Spleen (tissue), 11 donors: ENCODE data around the gene MFAP3. TPM values are rescaled to one million over a fixed set of nuclear protein-coding genes. Genes with fewer than 3 reads are reported as not detected.
"Not testable (repeated sequence)": the region's sequence is repeated elsewhere in the genome, so short reads cannot be mapped to it uniquely, and the experiment has no call there.

Experiments
- DNase-seq: peaks from one replicate; pipeline ENCODE4 v3.0.0-alpha.2; 2020
- H3K27ac ChIP-seq, 8 donors: fragments of 200-600 bp; sonication (generic) in 7 of 8; 1 replicate in 4 of 8; 2 replicates in 4 of 8; pipeline versions ENCODE4 v1.5.0 to v1.8.0; 2016 to 2021; ENCODE audit warnings: inconsistent platforms in 4 of 8, mild to moderate bottlenecking in 4 of 8, moderate library complexity in 1 of 8
- H3K27me3 ChIP-seq, 7 donors: fragments of 200-600 bp; sonication (generic) in 6 of 7; replicated peaks in 1 of 7; 1 replicate in 4 of 7; 2 replicates in 3 of 7; pipeline versions ENCODE4 v1.5.0 to v1.8.0; 2016 to 2021; ENCODE audit warnings: inconsistent platforms in 3 of 7, mild to moderate bottlenecking in 1 of 7
- H3K36me3 ChIP-seq, 6 donors: fragments of 200-600 bp; sonication (generic) in 5 of 6; 1 replicate in 4 of 6; 2 replicates in 2 of 6; pipeline versions ENCODE4 v1.5.0 to v1.8.0; 2016 to 2021; ENCODE audit warnings: inconsistent platforms in 2 of 6
- H3K4me1 ChIP-seq, 6 donors: fragments of 200-600 bp; sonication (generic) in 5 of 6; 1 replicate in 3 of 6; 2 replicates in 3 of 6; pipeline versions ENCODE4 v1.5.0 to v1.8.0; 2016 to 2021; ENCODE audit warnings: inconsistent platforms in 3 of 6
- H3K4me3 ChIP-seq, 8 donors: fragments of 200-600 bp; sonication (generic) in 7 of 8; 1 replicate in 4 of 8; 2 replicates in 4 of 8; pipeline versions ENCODE4 v1.5.0 to v1.8.0; 2016 to 2021; ENCODE audit warnings: inconsistent platforms in 4 of 8, mild to moderate bottlenecking in 4 of 8, moderate library complexity in 2 of 8
- H3K9me3 ChIP-seq, 8 donors: fragments of 200-600 bp; sonication (generic) in 7 of 8; 1 replicate in 4 of 8; 2 replicates in 4 of 8; pipeline versions ENCODE4 v1.5.0 to v1.8.0; 2016 to 2021; ENCODE audit warnings: inconsistent platforms in 4 of 8
- CTCF ChIP-seq, 11 experiments: fragments of 200-600 bp in 7 of 11; fragments of 450-650 bp in 4 of 11; sonication (generic) in 4 of 11; IDR thresholded peaks in 8 of 11; conservative IDR thresholded peaks in 3 of 11; 1 replicate in 7 of 11; 2 replicates in 4 of 11; pipeline versions ENCODE4 v1.4.0 to v1.8.0; 2016 to 2021; ENCODE audit warnings: antibody characterized with exemption in 11 of 11, inconsistent platforms in 4 of 11, mild to moderate bottlenecking in 1 of 11
- POLR2A ChIP-seq, 3 donors: fragments of 450-650 bp; IDR thresholded peaks; one replicate each; pipeline ENCODE4 v1.5.1; 2017; ENCODE audit warnings: antibody characterized with exemption in 3 of 3, mild to moderate bottlenecking in 1 of 3
- POLR2AphosphoS5 ChIP-seq, 3 donors: sonication (generic); formaldehyde crosslinking; IDR thresholded peaks; one replicate each; pipeline ENCODE4 v1.5.1; 2017; ENCODE audit warnings: antibody characterized with exemption in 3 of 3
- WGBS, 5 donors: extraction: QIAGEN DNeasy Blood & Tissue Kit in 3 of 5; methylation state at CpG; one replicate each; pipeline versions ENCODE4 v1.1.5 to v1.1.7; 2013 to 2018; 5-methylcytosine and 5-hydroxymethylcytosine counted together
- intact Hi-C: fragments of 100-400 bp; cut with DNase I; formaldehyde crosslinking; loops from one replicate; pipeline ENCODE4 v1.15.0; 2023; ENCODE audit warnings: low total_unique reads
- polyA plus RNA-seq, 3 donors: library from polyadenylated mRNA; stranded (reverse); fragments of 200-250 nt; gene quantifications; one replicate each; pipeline ENCODE4 v1.2.1, GENCODE V29; 2013
- total RNA-seq, 7 donors: library from RNA; depleted of rRNA in 3 of 7; stranded (reverse); fragments of >200 nt in 3 of 7; fragmentation: NEBNext Ultra II Directional in 4 of 7; extraction: Animal tissue kit (Norgen Biotek cat#: 25700) in 4 of 7; gene quantifications; one replicate each; pipeline versions ENCODE4 v1.1.0 to v1.2.1, GENCODE V29; 2016 to 2021
- donor health status: healthy with polysubstance abuse.
- donor health status: DM: no; HTN: no; CAD: no; lungs with moderate emphysema.
- donor health status: DM: no; HTN: no; CAD: no.
- donor health status: Bipolar disorder and iron deficiency.
- donor health status: healthy.
- donor health status: DM: no; HTN: no; CAD: no.
- donor health status: DM: yes; HTN: yes; CAD: no.

MFAP3 gene
- total and polyA plus RNA-seq, 10 donors, result 1.8 to 64.6 (median 34.2) TPM

GRCh38 chr5:154060606-154061005 is 21.8 kb downstream of the MFAP3 start:
- H3K36me3 ChIP-seq, result peaks cover 0 to 16% (median under 1%) of the 10 kb centered on the region in 6 donors
- TF ChIP-seq POLR2AphosphoS5 (IDR thresholded peaks at IDR 0.05), result no peak
- no peak for TF ChIP-seq POLR2A (IDR thresholded peaks at IDR 0.05)
- TF ChIP-seq CTCF (IDR thresholded peaks at IDR 0.05 in 8 of 11, conservative IDR thresholded peaks at IDR 0.05 in 3 of 11), result no peak
- H3K4me3 ChIP-seq, result no peak overlapping the region
- intact Hi-C loops, result loop anchor here (10.0 kb wide), 1 partner anchor 86 kb away; no protein-coding TSS in a partner anchor
- no peak for DNase-seq
- H3K27ac ChIP-seq, result no peak overlapping the region
- 86 to 95% (median 91%) methylated on average over 3 of the region's 3 CpGs for WGBS, 5 donors
- peaks cover 0 to 24% (median 13%) of the 10 kb centered on the region in 6 donors for H3K4me1 ChIP-seq
- H3K9me3 ChIP-seq, result no peaks in the 10 kb centered on the region
- H3K27me3 ChIP-seq, result no peaks in the 10 kb centered on the region

GRCh38 chr5:154063372-154063771 is 24.6 kb downstream of the MFAP3 start:
- peaks cover 0 to 17% (median 11%) of the 10 kb centered on the region in 6 donors for H3K4me1 ChIP-seq
- no peaks in the 10 kb centered on the region for H3K9me3 ChIP-seq
- no peak overlapping the region for H3K27ac ChIP-seq
- no peak overlapping the region for H3K4me3 ChIP-seq
- no peaks in the 10 kb centered on the region for H3K36me3 ChIP-seq
- no peaks in the 10 kb centered on the region for H3K27me3 ChIP-seq
- no peak for DNase-seq
- TF ChIP-seq CTCF (IDR thresholded peaks at IDR 0.05 in 8 of 11, conservative IDR thresholded peaks at IDR 0.05 in 3 of 11), result no peak
- no peak for TF ChIP-seq POLR2A (IDR thresholded peaks at IDR 0.05)
- no peak for TF ChIP-seq POLR2AphosphoS5 (IDR thresholded peaks at IDR 0.05)
- intact Hi-C loops, result loop anchor here (10.0 kb wide), 1 partner anchor 89 kb away; no protein-coding TSS in a partner anchor

- Histone ChIP-seq H3K4me3 (no peak overlapping the region), H3K27ac (no peak overlapping the region), H3K36me3 (no peaks in the 10 kb centered on the region), H3K9me3 (no peaks in the 10 kb centered on the region), H3K27me3 (no peaks in the 10 kb centered on the region), H3K4me1 (no peaks in the 10 kb centered on the region)
- no peak for DNase-seq
- intact Hi-C loops, result loop anchor here (10.0 kb wide), 1 partner anchor 91 kb away; no protein-coding TSS in a partner anchor
- TF ChIP-seq CTCF (IDR thresholded peaks at IDR 0.05 in 8 of 11, conservative IDR thresholded peaks at IDR 0.05 in 3 of 11), result no peak
- no peak for TF ChIP-seq POLR2A (IDR thresholded peaks at IDR 0.05)
- TF ChIP-seq POLR2AphosphoS5 (IDR thresholded peaks at IDR 0.05), result no peak
Observed at GRCh38 chr5:154065971-154066370, 27.2 kb downstream of the MFAP3 start.

GRCh38 chr5:154069854-154070253 is 31.1 kb downstream of the MFAP3 start:
- not testable (repeated sequence) for DNase-seq
- WGBS, 5 donors, result 83 to 94% (median 90%) methylated on average over 5 of the region's 5 CpGs

More at GRCh38 chr5:154069854-154070253, 31.1 kb downstream of the MFAP3 start:
- not testable (repeated sequence) for H3K27ac ChIP-seq, H3K4me3 ChIP-seq, H3K36me3 ChIP-seq, H3K9me3 ChIP-seq, H3K27me3 ChIP-seq
- intact Hi-C loops, result loop anchor here (5.0 to 10.0 kb wide), 3 partner anchors 95 to 332 kb away; no protein-coding TSS in a partner anchor
- peaks cover 0 to 12% (median 8%) of the 10 kb centered on the region in 6 donors for H3K4me1 ChIP-seq
